Measurements from ENCODE around the gene POLDIP3.

The POLDIP3 gene

DNA sequence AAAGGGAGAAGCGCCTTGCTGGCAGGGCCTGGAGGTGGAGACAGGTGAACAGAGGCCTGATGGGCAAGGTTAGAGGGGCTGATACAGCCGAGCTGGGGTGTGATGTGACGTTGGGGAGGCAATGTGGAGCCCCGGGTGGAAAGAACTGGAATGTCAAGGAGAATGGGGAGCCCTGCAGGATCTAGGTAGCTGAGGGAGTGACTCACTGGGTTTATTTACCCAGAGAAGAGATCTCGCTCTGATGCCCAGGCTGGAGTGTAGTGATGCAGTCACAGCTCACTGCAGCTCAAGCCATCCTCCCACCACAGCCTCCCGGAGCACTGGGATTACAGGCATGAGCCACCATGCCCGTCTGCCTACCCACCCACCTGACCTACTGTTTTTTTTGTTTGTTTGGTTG lies 36.5 kb upstream of the POLDIP3 start:
- Histone ChIP-seq H4K20me1 (ENCODE audit: insufficient read depth, low read length, poor library complexity, severe bottlenecking) (peaks cover 23% of the 10 kb centered on the region), H3K27me3 (ENCODE audit: insufficient read depth, low read length, poor library complexity, severe bottlenecking) (no peaks in the 10 kb centered on the region), H3K9me2 (replicated peaks; ENCODE audit: low read depth, low read length) (no peaks in the 10 kb centered on the region), H3K79me2 (ENCODE audit: insufficient read depth, low read length) (peaks cover 28% of the 10 kb centered on the region), H3K4me3 (ENCODE audit: low read length, poor library complexity, severe bottlenecking) (no peak overlapping the region), H3K9ac (ENCODE audit: low read depth, low read length, poor library complexity, severe bottlenecking) (no peak overlapping the region), H3K4me2 (ENCODE audit: low read depth, low read length, poor library complexity, severe bottlenecking) (no peak overlapping the region), H3F3A (ENCODE audit: low read depth) (no peaks in the 10 kb centered on the region), H3K4me1 (ENCODE audit: insufficient read depth, low read length, poor library complexity, severe bottlenecking) (peaks cover 22% of the 10 kb centered on the region), H3K9me3 (ENCODE audit: insufficient read depth, low read depth, low read length) (no peaks in the 10 kb centered on the region), H2AFZ (ENCODE audit: low read length) (no peak overlapping the region), H3K36me3 (ENCODE audit: insufficient read depth, low read length) (no peaks in the 10 kb centered on the region)
- no peak for TF ChIP-seq EZH2phosphoT487 (IDR thresholded peaks at IDR 0.05; ENCODE audit: borderline replicate concordance)
- TF ChIP-seq, protein P1, sequence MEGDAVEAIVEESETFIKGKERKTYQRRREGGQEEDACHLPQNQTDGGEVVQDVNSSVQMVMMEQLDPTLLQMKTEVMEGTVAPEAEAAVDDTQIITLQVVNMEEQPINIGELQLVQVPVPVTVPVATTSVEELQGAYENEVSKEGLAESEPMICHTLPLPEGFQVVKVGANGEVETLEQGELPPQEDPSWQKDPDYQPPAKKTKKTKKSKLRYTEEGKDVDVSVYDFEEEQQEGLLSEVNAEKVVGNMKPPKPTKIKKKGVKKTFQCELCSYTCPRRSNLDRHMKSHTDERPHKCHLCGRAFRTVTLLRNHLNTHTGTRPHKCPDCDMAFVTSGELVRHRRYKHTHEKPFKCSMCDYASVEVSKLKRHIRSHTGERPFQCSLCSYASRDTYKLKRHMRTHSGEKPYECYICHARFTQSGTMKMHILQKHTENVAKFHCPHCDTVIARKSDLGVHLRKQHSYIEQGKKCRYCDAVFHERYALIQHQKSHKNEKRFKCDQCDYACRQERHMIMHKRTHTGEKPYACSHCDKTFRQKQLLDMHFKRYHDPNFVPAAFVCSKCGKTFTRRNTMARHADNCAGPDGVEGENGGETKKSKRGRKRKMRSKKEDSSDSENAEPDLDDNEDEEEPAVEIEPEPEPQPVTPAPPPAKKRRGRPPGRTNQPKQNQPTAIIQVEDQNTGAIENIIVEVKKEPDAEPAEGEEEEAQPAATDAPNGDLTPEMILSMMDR (conservative IDR thresholded peaks at IDR 0.05; ENCODE audit: low read length): no peak

DNA sequence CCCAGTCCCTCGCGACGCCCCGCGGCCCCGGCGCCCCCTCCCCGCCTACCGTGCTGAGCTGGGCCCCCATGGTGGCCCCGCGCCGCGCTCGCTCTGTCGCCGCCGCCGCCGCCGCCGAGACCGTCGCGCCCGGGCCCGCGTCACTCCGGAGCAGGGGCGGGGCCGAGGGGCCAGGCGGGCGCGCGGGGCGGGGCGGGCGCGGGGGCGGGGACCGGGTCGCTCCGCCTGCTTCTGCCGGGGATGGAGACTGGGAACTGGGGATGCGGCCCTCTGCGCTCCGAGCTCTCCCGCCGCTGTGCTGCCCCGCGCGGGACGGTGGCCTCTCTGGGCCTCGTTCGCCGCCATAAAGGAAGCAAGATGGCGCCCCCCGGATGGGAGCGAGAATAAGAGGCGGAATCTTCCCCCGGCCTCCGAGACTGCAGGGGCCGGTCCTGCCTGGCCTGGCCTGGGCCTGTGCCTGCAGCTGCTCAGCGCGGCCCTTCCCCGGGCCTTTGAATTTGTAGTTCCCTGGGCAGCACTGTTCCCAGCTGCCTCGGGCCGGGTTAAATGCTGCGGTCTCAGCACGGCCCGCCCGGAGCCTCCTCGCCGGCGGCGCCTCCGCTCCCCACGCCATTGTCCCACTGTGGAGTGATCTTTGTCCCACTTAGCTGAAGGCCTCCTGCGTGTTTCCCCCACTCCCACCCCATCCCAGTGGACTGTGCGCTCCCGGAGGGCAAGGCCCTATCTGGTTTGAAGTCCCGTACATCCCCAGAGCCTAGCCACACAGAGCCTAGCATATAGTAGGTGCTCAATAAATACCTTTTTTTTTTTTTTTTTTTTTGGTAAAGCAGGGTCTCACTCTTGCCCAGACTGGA lies 34.8 kb upstream of the POLDIP3 start, which contains the start of gene CYB5R3:
Gene CYB5R3, minus strand, starts transcription at position 147 of the 854 bp plus-strand sequence. Its CDS starts 77 bp downstream, at position 70.
- Histone ChIP-seq H3K79me2 (ENCODE audit: insufficient read depth, low read length) (peaks cover 45% of the 10 kb centered on the region), H3K9me2 (replicated peaks; ENCODE audit: low read depth, low read length) (no peaks in the 10 kb centered on the region), H3K4me2 (ENCODE audit: low read depth, low read length, poor library complexity, severe bottlenecking) (peak within 1 kb of the TSS; percentile 99), H3K9me3 (ENCODE audit: insufficient read depth, low read depth, low read length) (no peaks in the 10 kb centered on the region), H3K4me3 (ENCODE audit: low read length, poor library complexity, severe bottlenecking) (peak within 1 kb of the TSS; percentile 99), H3K4me1 (ENCODE audit: insufficient read depth, low read length, poor library complexity, severe bottlenecking) (peaks cover 38% of the 10 kb centered on the region), H3F3A (ENCODE audit: low read depth) (no peaks in the 10 kb centered on the region), H3K27me3 (ENCODE audit: insufficient read depth, low read length, poor library complexity, severe bottlenecking) (no peaks in the 10 kb centered on the region), H4K20me1 (ENCODE audit: insufficient read depth, low read length, poor library complexity, severe bottlenecking) (peaks cover 39% of the 10 kb centered on the region), H2AFZ (ENCODE audit: low read length) (peak within 1 kb of the TSS; percentile 77), H3K9ac (ENCODE audit: low read depth, low read length, poor library complexity, severe bottlenecking) (peak within 1 kb of the TSS; percentile 93), H3K36me3 (ENCODE audit: insufficient read depth, low read length) (no peaks in the 10 kb centered on the region)
- TF ChIP-seq, protein P1 (conservative IDR thresholded peaks at IDR 0.05; ENCODE audit: low read length): no peak
- TF ChIP-seq EZH2phosphoT487 (IDR thresholded peaks at IDR 0.05; ENCODE audit: borderline replicate concordance): no peak

DNA sequence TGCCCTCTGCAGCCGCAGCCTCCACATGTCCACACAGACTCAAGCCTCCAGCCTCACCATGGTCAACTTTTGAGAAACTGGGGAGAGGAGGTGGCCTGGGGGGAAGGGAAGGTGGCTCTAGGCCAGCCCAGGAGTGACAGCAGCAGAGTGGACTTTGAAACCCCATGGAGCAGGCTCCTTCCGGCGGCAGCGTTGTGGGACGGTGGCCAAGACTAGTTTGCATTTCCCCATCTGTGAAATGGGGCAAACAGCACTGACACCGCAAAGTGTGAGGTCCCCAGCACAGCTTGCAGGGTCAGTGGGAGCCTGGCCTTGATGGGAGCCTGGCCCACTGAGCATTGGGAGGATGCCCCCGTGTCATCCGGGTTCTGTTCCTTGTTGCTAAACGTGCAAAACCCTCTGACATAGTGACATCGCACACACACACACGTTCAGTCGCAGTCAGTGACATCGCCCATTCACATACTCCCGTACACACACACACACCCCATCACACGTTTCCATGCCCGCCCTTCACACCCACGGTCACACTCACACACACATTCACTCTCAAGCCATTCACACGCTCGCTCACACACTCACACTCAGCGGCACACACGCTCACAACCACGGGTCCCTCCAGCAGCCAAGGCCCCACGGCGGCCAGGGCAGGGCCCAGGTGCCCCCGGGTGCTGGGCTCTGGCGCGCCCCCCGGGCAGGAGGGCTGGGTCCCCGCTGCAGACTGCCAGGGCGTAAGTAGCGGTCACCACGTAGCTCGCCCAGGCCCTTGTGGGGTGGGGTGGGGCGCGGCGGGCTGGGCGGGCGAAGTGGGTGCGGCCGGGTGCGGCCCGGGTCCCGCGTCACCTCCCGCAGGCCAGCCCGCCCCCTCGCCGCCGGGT lies 33.9 kb upstream of the POLDIP3 start:
- Histone ChIP-seq H3K4me2 (ENCODE audit: low read depth, low read length, poor library complexity, severe bottlenecking) (peak overlapping the region; percentile 99), H3F3A (ENCODE audit: low read depth) (no peaks in the 10 kb centered on the region), H3K27me3 (ENCODE audit: insufficient read depth, low read length, poor library complexity, severe bottlenecking) (no peaks in the 10 kb centered on the region), H4K20me1 (ENCODE audit: insufficient read depth, low read length, poor library complexity, severe bottlenecking) (peaks cover 46% of the 10 kb centered on the region), H3K9me3 (ENCODE audit: insufficient read depth, low read depth, low read length) (no peaks in the 10 kb centered on the region), H3K4me3 (ENCODE audit: low read length, poor library complexity, severe bottlenecking) (peak overlapping the region; percentile 99), H3K9me2 (replicated peaks; ENCODE audit: low read depth, low read length) (no peaks in the 10 kb centered on the region), H3K4me1 (ENCODE audit: insufficient read depth, low read length, poor library complexity, severe bottlenecking) (peaks cover 42% of the 10 kb centered on the region), H3K9ac (ENCODE audit: low read depth, low read length, poor library complexity, severe bottlenecking) (peak overlapping the region; percentile 93), H3K36me3 (ENCODE audit: insufficient read depth, low read length) (no peaks in the 10 kb centered on the region), H2AFZ (ENCODE audit: low read length) (peak overlapping the region; percentile 65; the same call in 1 of the 2 replicates), H3K79me2 (ENCODE audit: insufficient read depth, low read length) (peaks cover 53% of the 10 kb centered on the region)
- TF ChIP-seq EZH2phosphoT487 (IDR thresholded peaks at IDR 0.05; ENCODE audit: borderline replicate concordance): no peak
- TF ChIP-seq, protein P1 (conservative IDR thresholded peaks at IDR 0.05; ENCODE audit: low read length): no peak

All from Loucy (cell line).